Measurements from ENCODE around the gene TRAFD1.

DNA sequence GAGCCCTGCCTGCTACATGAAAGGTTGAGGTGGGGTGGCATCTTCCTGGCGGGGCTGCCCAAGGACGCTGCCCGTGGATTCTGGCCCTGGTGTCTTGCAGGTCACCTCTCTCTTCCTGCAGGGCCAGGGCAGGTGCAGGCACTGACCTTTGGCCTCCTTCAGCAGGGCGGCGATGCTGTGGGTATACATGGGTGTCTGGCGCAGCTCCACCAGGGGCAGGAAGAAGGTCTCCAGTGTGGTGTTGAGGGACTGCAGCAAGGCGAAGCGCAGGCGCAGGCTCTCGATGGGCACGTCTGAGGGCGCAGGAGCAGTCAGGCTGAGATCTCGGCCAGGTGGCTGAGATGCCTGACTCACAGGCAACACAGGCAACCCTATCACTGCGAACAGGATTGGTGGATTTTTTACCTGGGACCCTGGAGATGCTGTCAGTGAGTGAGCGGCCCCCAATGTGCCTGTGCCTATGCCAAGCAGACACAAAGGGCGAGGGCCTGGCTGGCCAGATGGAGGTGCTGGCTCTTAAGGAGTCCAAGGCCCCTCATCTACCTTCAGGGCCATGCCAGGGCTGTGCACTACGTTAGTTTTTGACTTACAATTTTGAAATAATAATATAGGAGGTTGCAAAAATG, 45.7 kb downstream of the TRAFD1 start:
- no peak for TF ChIP-seq POLR2A (IDR thresholded peaks at IDR 0.05)
- no peak for TF ChIP-seq POLR2AphosphoS5 (IDR thresholded peaks at IDR 0.05; ENCODE audit: insufficient read depth in 1 of 2, low read depth in 1 of 2)
- no peak for TF ChIP-seq CTCF (IDR thresholded peaks at IDR 0.05)

All from vagina (tissue), 2 donors.